Gastroesophageal sphincter (tissue), 4 donors: ENCODE data around the gene ALDH1A1. TPM values are rescaled to one million over a fixed set of nuclear protein-coding genes. Genes with fewer than 3 reads are reported as not detected.

Experiments
- ATAC-seq: fragments of 150-250 bp; one replicate; pipeline ENCODE4 v1.9.1; 2016; ENCODE audit warnings: mild to moderate bottlenecking, moderate library complexity
- H3K27ac ChIP-seq, 4 donors: fragments of 200-600 bp; sonication (generic) in 3 of 4; 1 replicate in 3 of 4; 2 replicates in 1 of 4; pipeline ENCODE4 v1.5.1; 2016 to 2019
- H3K27me3 ChIP-seq: fragments of 200-600 bp; sonication (generic); one replicate; pipeline ENCODE4 v1.5.1; 2019
- H3K36me3 ChIP-seq, 2 donors: fragments of 200-600 bp; sonication (generic); one replicate each; pipeline ENCODE4 v1.5.1; 2019; ENCODE audit warnings: control low read depth in 1 of 2
- H3K4me1 ChIP-seq, 3 donors: fragments of 200-600 bp; sonication (generic); 1 replicate in 2 of 3; 2 replicates in 1 of 3; pipeline ENCODE4 v1.5.1; 2016 to 2019; ENCODE audit warnings: control low read depth in 2 of 3
- H3K4me3 ChIP-seq, 2 donors: fragments of 200-600 bp; sonication (generic); one replicate each; pipeline ENCODE4 v1.5.1; 2019; ENCODE audit warnings: mild to moderate bottlenecking in 1 of 2, moderate library complexity in 1 of 2
- H3K9me3 ChIP-seq, 3 donors: fragments of 200-600 bp; sonication (generic); one replicate each; pipeline ENCODE4 v1.5.1; 2017 to 2019; ENCODE audit warnings: control low read depth in 2 of 3
- EP300 ChIP-seq: sonication (generic); formaldehyde crosslinking; IDR thresholded peaks from one replicate; pipeline ENCODE4 v1.6.1; 2017; ENCODE audit warnings: antibody characterized with exemption, mild to moderate bottlenecking
- POLR2A ChIP-seq, 2 donors: fragments of 450-650 bp; IDR thresholded peaks; one replicate each; pipeline ENCODE4 v1.6.1; 2017; ENCODE audit warnings: antibody characterized with exemption in 2 of 2, mild to moderate bottlenecking in 2 of 2, moderate library complexity in 1 of 2
- POLR2AphosphoS5 ChIP-seq: sonication (generic); formaldehyde crosslinking; IDR thresholded peaks from one replicate; pipeline ENCODE4 v1.6.1; 2017; ENCODE audit warnings: antibody characterized with exemption
- WGBS, 2 donors: methylation state at CpG; one replicate each; pipeline ENCODE4 v1.1.5; 2018; ENCODE audit warnings: low coverage in 1 of 2; 5-methylcytosine and 5-hydroxymethylcytosine counted together
- total RNA-seq, 4 donors: library from RNA; depleted of rRNA; stranded (reverse); fragments of >200 nt; gene quantifications; one replicate each; pipeline ENCODE4 v1.1.0, GENCODE V29; 2016
- TF ChIP-seq, protein P1 (sequence below), 4 experiments: fragments of 200-600 bp in 2 of 4; fragments of 450-650 bp in 2 of 4; sonication (generic) in 1 of 4; IDR thresholded peaks; one replicate each; pipeline ENCODE4 v1.5.1; 2017 to 2019; ENCODE audit warnings: antibody characterized with exemption in 4 of 4, mild to moderate bottlenecking in 2 of 4, moderate library complexity in 2 of 4

Gene ALDH1A1
- total RNA-seq, 4 donors from 2014 or later: 49.2 to 118 (median 83.9) TPM

DNA sequence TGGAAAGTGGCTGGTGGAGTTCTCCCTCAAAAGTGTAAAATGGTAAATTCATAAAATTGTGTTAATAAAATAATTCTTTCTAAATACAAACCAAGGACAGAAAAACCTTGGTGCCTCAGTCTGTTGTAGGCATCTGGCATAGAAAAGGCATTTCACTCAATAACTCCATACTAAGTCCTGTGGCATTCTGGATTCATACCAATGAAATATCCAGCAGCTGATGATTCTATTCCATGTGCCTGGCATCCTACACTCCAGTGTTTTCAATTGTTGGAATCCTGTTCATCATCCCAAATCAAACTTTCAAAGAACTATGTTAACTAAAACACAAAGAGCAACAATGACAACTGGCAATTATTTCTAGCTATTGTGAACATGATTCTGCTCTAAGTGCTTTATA lies 21.6 kb upstream of the ALDH1A1 start:
- TF ChIP-seq POLR2A (IDR thresholded peaks at IDR 0.05) (no peak), EP300 (no peak)
- Histone ChIP-seq H3K4me1 (no peaks in the 10 kb centered on the region), H3K9me3 (no peaks in the 10 kb centered on the region), H3K27ac (no peak overlapping the region), H3K4me3 (no peak overlapping the region), H3K27me3 (no peaks in the 10 kb centered on the region), H3K36me3 (no peaks in the 10 kb centered on the region)
- ATAC-seq: no peak

DNA sequence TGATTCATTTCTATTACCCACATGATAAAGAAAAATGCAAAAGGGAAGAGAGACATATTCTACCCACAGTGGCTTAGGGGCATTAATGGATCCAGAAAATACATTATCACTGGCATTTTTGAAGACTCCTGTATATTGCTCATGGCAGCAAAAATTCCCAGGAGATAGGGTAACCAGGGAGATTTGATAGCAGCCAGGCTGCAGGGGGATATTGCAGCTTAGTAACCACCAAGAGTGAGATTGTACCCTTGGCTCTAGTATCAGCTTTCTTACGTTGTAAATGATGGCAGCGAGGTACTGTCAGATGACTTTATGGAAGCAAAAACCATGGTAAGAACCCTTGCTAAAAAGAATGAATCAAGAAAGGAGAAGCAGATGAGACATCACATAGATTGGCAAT lies 19.8 kb upstream of the ALDH1A1 start:
- WGBS, 2 donors: 60 to 85% methylated on average over 1 to 2 of the region's 2 CpGs
- H3K4me3 ChIP-seq: no peak overlapping the region
- TF ChIP-seq, protein P1, sequence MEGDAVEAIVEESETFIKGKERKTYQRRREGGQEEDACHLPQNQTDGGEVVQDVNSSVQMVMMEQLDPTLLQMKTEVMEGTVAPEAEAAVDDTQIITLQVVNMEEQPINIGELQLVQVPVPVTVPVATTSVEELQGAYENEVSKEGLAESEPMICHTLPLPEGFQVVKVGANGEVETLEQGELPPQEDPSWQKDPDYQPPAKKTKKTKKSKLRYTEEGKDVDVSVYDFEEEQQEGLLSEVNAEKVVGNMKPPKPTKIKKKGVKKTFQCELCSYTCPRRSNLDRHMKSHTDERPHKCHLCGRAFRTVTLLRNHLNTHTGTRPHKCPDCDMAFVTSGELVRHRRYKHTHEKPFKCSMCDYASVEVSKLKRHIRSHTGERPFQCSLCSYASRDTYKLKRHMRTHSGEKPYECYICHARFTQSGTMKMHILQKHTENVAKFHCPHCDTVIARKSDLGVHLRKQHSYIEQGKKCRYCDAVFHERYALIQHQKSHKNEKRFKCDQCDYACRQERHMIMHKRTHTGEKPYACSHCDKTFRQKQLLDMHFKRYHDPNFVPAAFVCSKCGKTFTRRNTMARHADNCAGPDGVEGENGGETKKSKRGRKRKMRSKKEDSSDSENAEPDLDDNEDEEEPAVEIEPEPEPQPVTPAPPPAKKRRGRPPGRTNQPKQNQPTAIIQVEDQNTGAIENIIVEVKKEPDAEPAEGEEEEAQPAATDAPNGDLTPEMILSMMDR (IDR thresholded peaks at IDR 0.05): no peak
- TF ChIP-seq POLR2A (IDR thresholded peaks at IDR 0.05) (no peak), POLR2AphosphoS5 (no peak), EP300 (no peak)
- no peaks in the 10 kb centered on the region for H3K27me3 ChIP-seq
- no peaks in the 10 kb centered on the region for H3K36me3 ChIP-seq
- H3K9me3 ChIP-seq: peaks cover 0 to 5% (median 0%) of the 10 kb centered on the region in 3 donors
- no peak for ATAC-seq
- H3K27ac ChIP-seq: no peak overlapping the region
- no peaks in the 10 kb centered on the region for H3K4me1 ChIP-seq

DNA sequence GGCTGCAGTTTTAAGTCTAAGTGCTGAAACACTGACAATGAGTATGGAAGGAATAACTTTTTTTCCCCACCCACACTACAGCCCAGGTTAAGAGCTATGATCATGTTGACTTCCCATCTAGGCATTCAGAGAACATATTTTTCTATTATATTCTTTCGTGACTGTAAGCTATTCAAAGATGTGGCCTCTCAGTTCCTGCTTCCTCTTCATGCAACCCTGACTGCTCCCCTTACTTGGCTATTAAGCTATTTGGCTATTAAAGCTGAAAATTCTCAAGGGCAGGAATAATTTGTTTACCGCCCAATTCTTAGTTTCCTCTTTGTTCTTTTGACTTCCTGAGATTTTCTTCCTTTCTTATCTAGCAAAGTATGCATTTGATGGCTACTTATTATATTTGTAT lies 18.6 kb upstream of the ALDH1A1 start:
- WGBS, 2 donors: 72 to 100% methylated on average over 2 of the region's 2 CpGs
- no peaks in the 10 kb centered on the region for H3K36me3 ChIP-seq
- peaks cover 0 to 5% (median 0%) of the 10 kb centered on the region in 3 donors for H3K9me3 ChIP-seq
- H3K27me3 ChIP-seq: no peaks in the 10 kb centered on the region
- H3K27ac ChIP-seq: no peak overlapping the region
- H3K4me1 ChIP-seq: no peaks in the 10 kb centered on the region
- ATAC-seq: no peak
- no peak overlapping the region for H3K4me3 ChIP-seq
- TF ChIP-seq EP300 (no peak), POLR2A (IDR thresholded peaks at IDR 0.05) (no peak), POLR2AphosphoS5 (no peak)
- TF ChIP-seq, protein P1 (IDR thresholded peaks at IDR 0.05): no peak

DNA sequence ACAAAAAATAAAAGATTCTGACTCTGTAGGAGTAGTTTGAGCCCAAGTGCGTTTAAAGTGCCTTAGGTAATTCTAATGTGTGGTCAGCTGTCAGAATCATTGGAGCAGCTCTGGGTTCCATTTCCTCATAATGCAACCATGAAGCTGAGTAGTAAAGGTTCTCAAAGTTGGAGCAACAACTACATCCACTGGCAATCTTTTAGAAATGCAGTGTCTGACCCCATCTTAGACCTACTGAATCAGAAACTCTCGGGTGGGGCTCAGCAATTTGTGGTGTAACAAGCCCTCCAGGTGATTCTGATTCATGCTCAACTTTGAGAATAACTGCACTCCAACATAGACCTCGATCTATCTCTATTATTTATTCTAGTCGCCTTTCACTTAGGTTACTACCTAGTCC lies 7.6 kb upstream of the ALDH1A1 start:
- WGBS, 2 donors: 81 to 92% methylated on average over 4 of the region's 4 CpGs
- peaks cover 0 to 7% (median 0%) of the 10 kb centered on the region in 3 donors for H3K9me3 ChIP-seq
- no peaks in the 10 kb centered on the region for H3K4me1 ChIP-seq
- TF ChIP-seq EP300 (no peak), POLR2A (IDR thresholded peaks at IDR 0.05) (no peak), POLR2AphosphoS5 (no peak)
- TF ChIP-seq, protein P1 (IDR thresholded peaks at IDR 0.05): no peak
- H3K4me3 ChIP-seq: no peak overlapping the region
- no peak for ATAC-seq
- no peak overlapping the region for H3K27ac ChIP-seq
- no peaks in the 10 kb centered on the region for H3K36me3 ChIP-seq
- H3K27me3 ChIP-seq: no peaks in the 10 kb centered on the region

DNA sequence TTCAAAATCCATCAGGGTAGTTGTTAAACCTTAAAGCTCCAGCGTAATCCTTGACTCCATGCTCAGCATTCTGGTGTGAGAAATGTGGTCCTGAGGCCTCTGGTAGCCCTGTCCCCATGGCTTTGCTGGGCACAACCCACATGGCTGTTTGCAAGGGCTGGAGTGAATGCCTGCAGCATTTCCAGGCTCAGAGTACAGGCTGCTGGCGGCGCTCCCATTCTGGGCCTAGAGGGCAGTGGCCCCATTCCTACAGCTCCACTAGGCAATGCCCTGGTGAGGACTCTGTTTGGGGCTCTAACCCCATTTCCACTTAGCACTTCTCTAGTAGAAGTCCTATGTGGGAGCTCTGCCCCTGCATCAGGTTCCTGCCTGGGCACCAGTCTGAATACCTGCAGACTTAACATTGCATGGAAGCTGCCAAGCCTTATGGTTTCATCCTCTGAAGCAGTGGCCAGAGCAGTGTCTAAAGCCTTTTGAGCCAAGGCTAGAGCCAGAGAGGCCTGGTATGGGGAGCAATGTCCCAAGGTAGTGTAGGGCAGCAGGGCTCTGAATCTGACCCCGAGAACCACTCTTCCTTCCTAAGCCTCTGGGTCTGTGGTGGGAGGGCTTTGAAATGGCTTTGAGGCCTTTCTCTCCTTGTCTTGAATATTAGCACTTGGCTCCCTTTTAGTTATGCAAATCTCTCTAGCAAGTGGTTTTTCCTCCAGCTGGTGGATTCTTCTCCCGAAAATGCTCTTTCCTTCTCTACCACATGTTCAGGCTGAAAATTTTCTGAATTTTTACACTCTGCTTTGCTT lies 5.8 kb upstream of the ALDH1A1 start:
- WGBS, 2 donors: 88 to 100% methylated on average over 2 to 3 of the region's 5 CpGs
- no peak overlapping the region for H3K4me3 ChIP-seq
- H3K27me3 ChIP-seq: no peaks in the 10 kb centered on the region
- H3K9me3 ChIP-seq: peaks cover 0 to 7% (median 0%) of the 10 kb centered on the region in 3 donors
- no peak for ATAC-seq
- H3K27ac ChIP-seq: no peak overlapping the region
- TF ChIP-seq EP300: no peak
- no peak for TF ChIP-seq POLR2A (IDR thresholded peaks at IDR 0.05)
- no peak for TF ChIP-seq POLR2AphosphoS5
- TF ChIP-seq, protein P1 (IDR thresholded peaks at IDR 0.05): no peak
- H3K4me1 ChIP-seq: peaks cover 0 to 4% (median 0%) of the 10 kb centered on the region in 3 donors
- H3K36me3 ChIP-seq: no peaks in the 10 kb centered on the region
